ENCODE results near the gene PTPRN2.

The PTPRN2 gene

DNA sequence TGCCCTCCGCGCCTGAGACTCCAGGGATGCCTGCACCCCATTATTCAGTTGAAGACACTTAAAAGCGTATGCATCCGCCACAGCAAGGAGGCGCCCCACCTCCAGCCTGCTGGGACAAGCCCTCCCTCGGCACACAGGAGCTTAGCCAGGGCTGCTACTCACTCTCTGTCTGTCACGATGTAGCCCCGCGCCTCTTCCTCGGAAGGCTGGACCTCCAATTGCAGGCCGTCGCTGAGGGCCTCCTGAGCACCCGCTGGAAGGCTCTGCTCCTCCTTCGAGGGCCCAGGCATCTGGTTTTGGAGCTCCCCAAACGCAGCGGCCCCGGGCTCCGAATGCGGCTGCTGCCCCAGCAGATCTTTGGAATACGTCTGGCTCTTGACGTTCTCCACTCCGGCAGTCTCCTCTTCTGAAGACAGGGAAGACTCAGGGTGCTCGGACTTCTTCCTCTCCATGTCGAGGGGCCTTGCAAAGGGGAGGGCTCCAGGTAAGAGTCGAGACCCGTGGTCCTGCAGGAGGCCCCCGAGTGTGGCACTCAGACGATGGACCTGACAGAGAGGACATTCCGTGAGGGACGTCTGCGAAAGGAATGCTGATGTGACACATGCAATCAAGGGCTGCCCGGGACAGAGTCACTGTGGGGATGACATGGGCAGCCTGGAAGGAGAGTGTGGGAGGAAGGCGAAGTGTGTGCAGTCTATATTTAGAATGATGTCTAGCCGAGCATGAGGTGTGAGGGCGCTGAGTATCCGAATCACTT is 453.9 kb downstream of the PTPRN2 start:
- DNase-seq (ENCODE audit: low spot score), result no peak

- DNase-seq (ENCODE audit: low spot score), result no peak
Observed at GRCh38 chr7:158133057-158133456, 454.6 kb downstream of the PTPRN2 start.

DNA sequence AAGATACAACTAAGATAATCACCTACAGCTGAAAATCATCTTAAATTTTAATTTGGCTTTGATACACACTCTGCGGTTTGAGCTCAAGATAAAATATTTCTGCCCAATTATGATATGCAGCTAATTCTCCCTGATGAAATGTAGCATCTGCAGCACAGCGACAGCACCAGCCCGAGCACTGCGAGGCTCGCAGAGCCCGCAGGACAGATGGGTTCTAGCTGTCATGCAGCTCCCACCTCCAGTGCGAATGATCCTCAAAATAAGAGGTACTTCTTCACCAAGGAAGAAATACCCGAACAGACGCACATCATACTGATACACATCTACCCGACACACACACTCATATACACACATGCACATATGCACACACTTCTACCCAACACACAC is 457.6 kb downstream of the PTPRN2 start:
- DNase-seq (ENCODE audit: low spot score), result no peak

- no peak for DNase-seq (ENCODE audit: low spot score)
Observed at GRCh38 chr7:158129037-158130022, 458.3 kb downstream of the PTPRN2 start.

- no peak for DNase-seq (ENCODE audit: low spot score)
Observed at GRCh38 chr7:158128572-158128971, 459.1 kb downstream of the PTPRN2 start.

DNA sequence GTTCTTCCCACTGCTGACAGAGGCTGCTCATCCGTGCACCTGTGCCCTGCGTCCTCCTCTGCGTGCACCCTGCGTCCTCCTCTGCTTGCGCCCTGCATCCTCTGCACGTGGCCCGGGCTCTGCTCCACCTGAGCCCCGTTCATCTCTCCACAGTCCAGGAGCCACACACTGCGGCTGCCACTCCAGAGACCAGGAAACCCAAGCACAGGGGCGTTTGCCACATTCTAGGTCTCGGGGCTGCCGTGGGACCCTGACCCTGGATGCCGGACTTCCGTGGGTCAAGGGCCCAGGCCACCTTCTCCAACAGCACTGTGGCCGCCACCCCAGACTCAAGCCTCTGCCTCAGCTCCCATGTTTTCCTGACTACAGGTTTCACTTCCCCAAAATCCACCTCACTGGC is 460.4 kb downstream of the PTPRN2 start:
- DNase-seq (ENCODE audit: low spot score), result no peak

- no peak for DNase-seq (ENCODE audit: low spot score)
Observed at GRCh38 chr7:158126661-158127060, 461.0 kb downstream of the PTPRN2 start.

DNA sequence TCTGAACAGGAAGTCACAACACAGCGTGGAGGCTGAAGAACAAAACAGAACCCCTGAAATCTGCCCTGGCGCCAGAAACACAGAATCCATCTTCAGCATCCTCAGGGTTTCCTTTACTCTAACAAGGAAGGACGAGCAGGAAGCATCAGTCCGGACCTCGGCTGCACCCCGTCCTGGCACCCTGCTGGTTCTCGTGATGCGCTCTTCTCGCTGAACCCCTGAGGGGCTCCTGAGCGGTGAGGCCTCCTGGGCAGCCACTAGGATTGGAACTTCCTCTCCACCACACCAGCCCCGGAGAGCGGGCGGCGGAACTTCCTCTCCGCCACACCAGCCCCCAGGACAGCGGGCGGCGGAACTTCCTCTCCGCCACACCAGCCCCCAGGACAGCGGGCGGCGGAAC is 461.9 kb downstream of the PTPRN2 start:
- DNase-seq (ENCODE audit: low spot score), result no peak

- DNase-seq (ENCODE audit: low spot score), result no peak
Observed at GRCh38 chr7:158125091-158125490, 462.5 kb downstream of the PTPRN2 start.

DNA sequence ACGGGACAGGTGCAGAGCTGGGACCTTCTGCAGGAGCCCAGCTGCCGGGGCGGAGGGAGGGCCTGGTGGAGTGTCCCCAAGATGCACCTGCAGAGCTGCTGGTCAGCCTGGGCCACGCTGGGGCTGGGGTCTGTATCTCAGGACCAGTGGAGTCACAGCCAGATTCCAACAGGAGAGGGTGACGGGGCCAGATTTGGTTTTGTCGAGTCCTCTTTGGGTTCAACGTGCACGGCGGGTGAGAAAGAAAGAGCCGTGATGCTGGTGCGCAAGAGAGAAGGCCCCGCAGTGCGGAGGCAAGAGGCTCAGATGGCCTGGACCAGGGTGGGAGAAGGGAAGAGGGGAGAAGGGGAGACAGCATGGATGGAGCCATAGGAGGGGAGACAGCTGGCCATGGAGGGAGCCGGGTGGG is 462.9 kb downstream of the PTPRN2 start:
- no peak for DNase-seq (ENCODE audit: low spot score)

DNA sequence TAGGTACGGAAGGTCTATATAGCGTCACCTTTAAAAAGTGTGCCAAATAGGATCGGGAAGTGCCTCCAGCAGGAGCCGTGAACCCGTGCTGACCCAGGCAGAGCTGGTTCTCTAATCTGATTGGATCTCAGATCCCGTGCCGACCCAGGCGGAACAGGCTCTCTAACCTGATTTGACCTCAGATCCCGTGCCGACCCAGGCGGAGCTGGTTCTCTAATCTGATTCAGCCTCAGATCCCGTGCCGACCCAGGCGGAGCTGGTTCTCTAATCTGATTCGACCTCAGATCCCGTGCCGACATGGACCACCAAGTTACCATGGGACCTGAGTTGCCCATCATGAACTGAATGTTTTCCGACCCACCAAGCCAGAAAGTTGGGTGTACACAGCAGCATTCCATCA is 463.9 kb downstream of the PTPRN2 start:
- DNase-seq (ENCODE audit: low spot score), result no peak

DNA sequence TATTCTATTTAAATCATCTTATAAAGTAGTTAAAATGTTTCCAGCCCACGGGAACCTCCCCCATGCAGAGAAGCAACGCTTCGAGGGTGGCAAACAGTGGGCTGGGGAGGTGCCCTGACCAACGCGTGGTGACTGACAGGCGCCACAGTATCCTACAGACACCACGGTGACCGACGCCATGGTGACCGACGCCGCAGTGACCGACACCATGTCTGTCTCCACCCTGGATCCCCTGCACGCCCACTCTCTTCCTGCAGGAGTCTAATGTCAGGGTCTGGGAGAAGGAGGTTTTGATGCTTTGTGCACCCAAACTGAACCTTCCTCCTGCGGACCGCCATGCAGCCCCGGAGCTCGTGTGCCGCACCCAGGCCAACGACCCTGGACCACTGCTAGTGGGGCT is 464.4 kb downstream of the PTPRN2 start:
- no peak for DNase-seq (ENCODE audit: low spot score)

DNA sequence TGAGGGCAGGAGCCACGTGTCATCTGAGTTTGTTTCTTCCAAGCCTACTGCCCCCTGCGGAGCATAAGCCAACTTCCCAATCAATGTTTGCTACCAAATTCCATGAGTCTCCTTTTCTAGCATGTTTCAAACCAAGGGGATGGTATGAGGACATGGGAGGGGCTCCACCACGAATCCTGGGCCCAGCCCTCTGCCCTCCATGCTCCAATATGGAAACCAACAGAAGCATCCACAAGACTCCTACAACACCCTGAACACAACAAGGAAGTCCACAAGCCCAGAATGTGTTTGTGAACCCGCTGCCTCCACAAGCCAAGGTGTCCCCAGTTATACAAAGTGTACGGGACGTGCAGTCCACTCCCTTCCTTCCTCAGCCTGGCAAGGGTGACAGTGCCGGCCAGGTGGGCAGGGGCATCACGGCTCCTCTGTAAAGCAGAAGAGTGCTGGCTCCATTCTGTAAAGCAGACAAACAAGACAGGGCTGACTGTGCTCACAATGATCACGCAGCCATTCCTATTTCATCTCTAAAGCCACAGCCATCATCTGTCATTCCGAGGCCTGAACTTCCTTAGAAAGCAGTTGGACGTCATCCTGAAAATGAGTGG is 466.1 kb downstream of the PTPRN2 start:
- no peak for DNase-seq (ENCODE audit: low spot score)

DNA sequence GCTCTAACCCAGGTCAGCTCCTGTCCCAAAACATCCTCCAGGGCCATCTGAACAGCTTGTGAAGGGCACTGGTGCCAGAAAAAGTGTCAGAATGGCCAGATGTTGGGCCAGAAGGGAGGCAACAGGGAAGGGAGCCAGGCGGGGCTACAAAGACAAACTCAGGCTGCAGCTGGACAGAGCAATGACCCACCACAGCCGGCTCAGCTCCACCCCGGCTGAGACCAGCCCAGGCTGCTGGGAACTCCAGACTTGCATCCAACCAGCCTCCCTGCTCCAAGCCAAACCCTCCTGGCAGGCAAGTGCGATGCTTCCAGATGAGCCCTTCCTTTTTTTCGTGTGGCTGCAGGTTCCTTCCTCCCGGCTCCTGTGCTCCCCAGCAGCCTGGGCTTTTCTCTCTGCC is 466.9 kb downstream of the PTPRN2 start:
- DNase-seq (ENCODE audit: low spot score), result no peak

- DNase-seq (ENCODE audit: low spot score), result no peak
Observed at GRCh38 chr7:158120316-158120715, 467.3 kb downstream of the PTPRN2 start.

GRCh38 chr7:158117341-158118222 is 470.0 kb downstream of the PTPRN2 start:
- DNase-seq (ENCODE audit: low spot score), result no peak

- no peak for DNase-seq (ENCODE audit: low spot score)
Observed at GRCh38 chr7:158116235-158116634, 471.4 kb downstream of the PTPRN2 start.

DNA sequence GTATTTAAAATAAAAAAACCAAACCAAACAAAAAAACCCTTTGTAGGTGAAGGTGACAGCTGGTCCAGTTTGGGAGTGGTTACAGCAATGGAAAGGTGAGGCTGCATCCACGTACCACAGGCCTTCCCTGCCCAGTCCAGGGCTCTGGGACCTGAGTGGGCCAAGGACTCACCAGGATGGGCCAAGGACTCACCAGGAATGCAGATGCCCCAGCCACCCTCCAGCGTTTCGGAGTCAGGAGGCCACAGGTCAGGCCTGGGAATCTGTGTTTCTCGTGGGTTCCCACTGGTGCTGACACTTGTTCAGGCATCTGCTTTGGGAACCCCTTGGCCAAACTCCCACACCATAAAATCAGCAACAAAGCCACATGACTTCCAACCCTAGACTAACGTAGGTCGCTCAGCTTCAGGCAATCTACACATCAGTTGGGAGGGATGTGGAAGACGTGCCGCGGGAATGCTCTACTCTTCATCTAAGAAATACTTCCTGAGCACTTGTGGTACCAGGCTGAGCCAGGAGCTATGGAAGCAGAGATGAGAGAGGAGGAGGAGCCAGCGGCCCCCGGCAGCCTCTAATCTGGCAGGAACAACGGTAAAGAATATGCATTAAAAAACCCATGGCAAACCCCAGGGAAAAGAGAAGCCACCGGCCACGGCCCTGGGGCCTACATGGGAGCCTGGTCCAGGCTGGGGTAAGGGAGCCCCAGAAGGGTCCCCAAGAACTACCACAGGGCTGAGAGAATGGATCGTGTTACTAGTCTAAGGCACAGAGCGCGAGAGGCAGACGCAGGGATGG is 473.4 kb downstream of the PTPRN2 start:
- no peak for DNase-seq (ENCODE audit: low spot score)

DNA sequence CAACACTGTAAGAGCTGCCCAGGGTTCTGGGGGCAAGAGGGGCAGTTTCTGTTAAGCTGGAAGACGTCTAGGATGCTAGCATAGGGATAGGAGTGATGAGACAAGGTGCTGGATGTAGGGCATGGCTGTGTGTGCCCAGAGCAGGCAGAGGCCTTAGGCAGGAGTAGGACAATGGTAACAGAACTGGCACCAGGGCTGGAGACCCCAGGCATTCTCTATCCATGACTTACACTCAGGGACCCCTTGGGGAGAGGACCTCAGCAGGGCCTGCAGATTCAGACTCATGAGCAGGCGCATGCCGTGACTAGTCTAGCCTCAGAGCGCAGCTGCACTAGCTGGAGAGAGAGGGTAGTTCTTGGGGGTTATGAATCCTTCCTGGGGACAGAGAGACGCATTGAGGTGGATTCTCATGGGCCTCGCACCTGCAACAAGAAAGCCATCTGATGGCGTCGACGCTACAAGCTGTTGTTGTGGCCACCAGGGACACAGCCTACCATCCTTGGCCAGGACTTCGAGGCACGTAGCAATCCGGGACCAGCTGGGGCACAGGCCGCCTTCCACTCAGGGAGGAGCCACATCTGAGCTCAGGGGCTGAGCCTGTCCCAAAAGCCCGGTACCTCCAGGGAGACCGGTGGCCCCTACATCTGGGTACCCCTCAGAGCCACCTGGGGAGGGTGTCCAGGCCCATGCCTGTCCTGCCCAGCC is 474.1 kb downstream of the PTPRN2 start:
- no peak for DNase-seq (ENCODE audit: low spot score)
